GM12801 (cell line): ENCODE results near the gene MYRF.

Source experiments
- CTCF ChIP-seq: IDR thresholded peaks from one replicate; pipeline ENCODE4 v1.5.1; 2011; ENCODE audit warnings: control low read depth; ENCODE audit not compliant: insufficient read length; ENCODE audit errors: extremely low read depth

MYRF gene

GRCh38 chr11:61714916-61715315 lies 37.5 kb upstream of the MYRF start:
- no peak for TF ChIP-seq CTCF

- no peak for TF ChIP-seq CTCF
These were observed 36.6 kb upstream of the MYRF start for GRCh38 chr11:61715867-61716266.

- no peak for TF ChIP-seq CTCF
These were observed 35.8 kb upstream of the MYRF start for GRCh38 chr11:61716478-61717285.

- TF ChIP-seq CTCF: no peak
These were observed 35.0 kb upstream of the MYRF start for GRCh38 chr11:61717286-61718033.

- TF ChIP-seq CTCF: no peak
These were observed 34.3 kb upstream of the MYRF start for GRCh38 chr11:61718046-61718531.

GRCh38 chr11:61718621-61719302 lies 33.7 kb upstream of the MYRF start:
- no peak for TF ChIP-seq CTCF

- no peak for TF ChIP-seq CTCF
These were observed 32.5 kb upstream of the MYRF start for GRCh38 chr11:61719978-61720377.
